Pulmonary artery endothelial cell (primary cell): ENCODE data around the gene ATP6V1A. TPM values are rescaled to one million over a fixed set of nuclear protein-coding genes. Genes with fewer than 3 reads are reported as not detected.

Experiments
- DNase-seq: peaks from one replicate; pipeline ENCODE4 v3.0.0-alpha.2; 2011; ENCODE audit warnings: low read depth, low spot score
- total RNA-seq: library from RNA; depleted of rRNA; stranded (reverse); fragments of >200 nt; gene quantifications from 2 replicates; pipeline ENCODE4 v1.2.3, GENCODE V29; 2014

ATP6V1A gene
- total RNA-seq, 1 donor from 2014 or later: 113 TPM

- no peak for DNase-seq
Observed at GRCh38 chr3:113747283-113748046, 630 bp downstream of the ATP6V1A start.

DNA sequence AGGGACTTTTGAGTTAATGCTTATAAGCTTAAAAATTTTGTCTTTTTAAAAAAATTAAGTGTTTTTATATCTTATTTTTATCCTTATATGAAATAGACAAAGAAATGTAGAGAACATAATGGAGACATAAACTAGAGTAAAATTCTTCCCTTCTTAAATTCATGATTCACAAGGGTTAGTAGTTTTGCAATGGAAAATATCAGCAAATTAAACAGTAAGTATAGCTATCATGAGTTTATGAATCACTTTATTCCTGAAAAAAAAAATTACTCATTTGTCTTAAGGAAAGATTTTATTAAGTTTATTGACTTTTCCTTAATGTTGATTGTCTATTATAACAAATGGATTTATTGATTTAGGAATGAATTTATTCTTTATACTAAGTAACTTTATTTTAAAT lies 4.3 kb downstream of the ATP6V1A start:
- DNase-seq: no peak

DNA sequence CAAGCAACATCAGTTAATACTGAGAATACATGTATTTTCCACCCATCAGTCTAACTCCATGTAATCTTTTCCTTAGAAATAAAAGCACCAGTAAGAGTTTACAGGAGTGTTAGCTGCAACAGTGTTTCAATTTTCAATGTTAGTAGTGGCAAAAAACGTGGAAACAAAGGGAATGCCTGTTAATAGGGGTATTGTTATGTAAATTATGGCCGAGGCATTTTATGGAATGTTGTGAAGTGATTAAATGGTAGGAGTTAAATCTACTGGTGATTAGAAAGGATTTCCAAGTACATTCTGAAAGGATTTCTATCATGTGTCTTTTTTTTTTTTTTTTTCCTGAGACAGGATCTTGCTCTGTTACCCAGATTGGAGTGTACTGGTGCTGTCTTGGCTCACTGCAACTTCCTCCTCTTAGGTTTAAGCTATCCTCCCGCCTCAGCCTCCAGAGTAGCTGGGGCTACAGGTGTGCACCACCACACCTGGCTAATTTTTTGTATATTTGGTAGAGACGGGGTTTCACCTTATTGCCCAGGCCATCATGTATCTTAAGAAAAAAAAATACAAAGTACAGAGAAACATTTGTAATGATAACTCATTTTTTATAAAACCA lies 6.6 kb downstream of the ATP6V1A start:
- DNase-seq: no peak

GRCh38 chr3:113754494-113755159 lies 7.8 kb downstream of the ATP6V1A start:
- no peak for DNase-seq

DNA sequence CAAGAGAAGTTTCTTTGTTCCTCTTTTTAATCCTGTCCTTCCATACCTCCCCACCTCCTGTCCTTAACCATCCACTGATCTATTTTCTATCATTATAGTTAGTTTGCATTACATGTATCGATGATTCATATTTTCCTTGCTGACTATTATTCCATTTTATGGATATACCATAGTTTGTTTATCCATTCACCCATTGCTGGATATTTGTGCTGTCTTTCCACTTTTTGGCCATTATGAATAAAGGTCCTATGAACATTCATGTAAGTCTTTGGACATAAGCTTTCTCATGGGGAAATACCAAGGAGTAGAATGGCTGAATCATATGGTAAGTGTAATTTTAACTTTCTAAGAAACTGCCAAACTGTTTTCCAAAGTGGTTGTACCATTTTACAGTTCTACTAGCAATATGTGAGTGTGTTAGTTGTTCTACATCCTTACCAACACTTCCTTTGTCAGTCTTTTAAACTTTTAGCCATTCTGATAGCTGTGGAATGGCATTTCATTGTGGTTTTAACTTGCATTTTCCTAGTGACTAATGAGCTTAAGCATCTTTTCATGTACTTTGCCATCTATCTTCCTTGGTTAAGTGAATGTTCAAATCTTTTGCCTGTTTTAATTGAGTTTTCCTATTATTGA lies 11.7 kb downstream of the ATP6V1A start:
- no peak for DNase-seq

GRCh38 chr3:113764698-113765097 lies 17.9 kb downstream of the ATP6V1A start:
- DNase-seq: no peak

GRCh38 chr3:113769551-113769950 lies 22.7 kb downstream of the ATP6V1A start:
- DNase-seq: no peak

GRCh38 chr3:113771993-113772392 lies 25.2 kb downstream of the ATP6V1A start:
- DNase-seq: no peak

- DNase-seq: no peak
Observed at GRCh38 chr3:113773381-113773780, 26.5 kb downstream of the ATP6V1A start.

DNA sequence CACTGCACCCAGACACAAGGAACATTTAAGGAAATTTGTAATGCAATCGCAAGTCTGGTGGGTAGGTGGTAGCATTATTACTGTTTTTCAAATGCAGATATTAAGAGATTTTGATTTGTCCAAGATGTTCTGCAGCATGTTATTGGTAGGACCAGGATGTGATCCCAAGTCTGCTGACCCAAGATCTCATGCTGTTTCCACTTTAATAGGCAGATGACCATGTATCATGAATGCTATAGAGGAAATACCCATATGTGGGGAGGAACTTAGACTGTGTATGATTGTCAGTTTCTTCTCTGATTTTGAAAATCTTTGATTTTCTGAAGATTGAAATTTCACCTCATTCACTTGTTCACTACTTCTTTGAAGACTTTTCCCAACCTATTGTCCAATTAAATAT lies 28.7 kb downstream of the ATP6V1A start:
- no peak for DNase-seq

GRCh38 chr3:113776564-113776963 lies 29.7 kb downstream of the ATP6V1A start:
- DNase-seq: no peak

GRCh38 chr3:113783463-113783862 lies 36.6 kb downstream of the ATP6V1A start:
- peak; percentile 73 for DNase-seq

DNA sequence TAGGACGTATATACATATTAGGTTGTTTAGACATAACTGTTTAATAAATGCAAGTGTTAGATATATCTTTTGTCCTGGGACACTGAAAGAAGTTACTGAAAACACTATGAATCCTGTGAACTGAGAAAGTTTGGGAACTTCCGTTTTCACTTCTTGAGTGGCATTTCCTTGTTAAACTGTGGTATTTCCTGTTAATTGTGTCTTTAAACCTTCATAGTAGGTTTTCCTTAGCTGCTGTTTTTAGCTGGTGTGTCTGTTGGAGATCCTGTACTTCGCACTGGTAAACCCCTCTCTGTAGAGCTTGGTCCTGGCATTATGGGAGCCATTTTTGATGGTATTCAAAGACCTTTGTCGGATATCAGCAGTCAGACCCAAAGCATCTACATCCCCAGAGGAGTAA lies 37.1 kb downstream of the ATP6V1A start:
- peak; percentile 77 for DNase-seq

- DNase-seq: no peak
Observed at GRCh38 chr3:113791381-113791780, 44.5 kb downstream of the ATP6V1A start.

DNA sequence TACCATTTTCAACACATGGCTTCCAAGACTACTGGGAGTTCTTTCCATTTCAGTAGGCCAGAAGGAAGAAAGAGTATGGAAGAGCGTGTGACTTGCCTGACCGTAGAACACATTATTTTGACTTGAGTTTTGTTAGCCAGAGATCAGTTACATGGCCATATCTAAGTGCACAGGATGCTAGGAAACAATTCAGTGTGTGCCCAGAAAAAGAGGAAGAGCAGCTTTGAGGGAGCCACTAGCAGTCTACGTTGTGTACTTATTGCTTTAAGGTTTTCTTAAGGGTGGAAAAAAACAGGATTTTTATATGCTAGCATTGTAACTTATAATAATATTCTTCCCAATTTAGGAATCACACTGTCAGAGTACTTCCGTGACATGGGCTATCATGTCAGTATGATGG lies 47.7 kb downstream of the ATP6V1A start:
- DNase-seq: no peak

DNA sequence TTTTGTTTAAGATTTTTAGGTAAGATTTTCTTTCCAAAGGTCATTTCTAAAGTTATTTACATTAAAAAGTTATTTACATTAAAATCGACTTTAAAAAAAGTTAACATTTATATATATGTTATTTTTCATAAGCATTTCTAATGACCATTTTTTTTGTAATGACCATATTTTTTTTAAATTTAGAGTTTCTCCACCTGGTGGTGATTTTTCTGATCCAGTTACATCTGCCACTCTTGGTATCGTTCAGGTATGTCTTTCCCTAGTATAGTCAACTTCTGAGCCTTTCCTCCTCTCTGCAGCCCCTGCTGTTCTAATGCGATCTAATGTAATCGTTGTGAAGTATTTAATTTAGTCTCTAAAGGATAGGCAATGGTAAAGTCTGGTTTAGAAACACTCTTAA lies 48.9 kb downstream of the ATP6V1A start:
- DNase-seq: no peak

DNA sequence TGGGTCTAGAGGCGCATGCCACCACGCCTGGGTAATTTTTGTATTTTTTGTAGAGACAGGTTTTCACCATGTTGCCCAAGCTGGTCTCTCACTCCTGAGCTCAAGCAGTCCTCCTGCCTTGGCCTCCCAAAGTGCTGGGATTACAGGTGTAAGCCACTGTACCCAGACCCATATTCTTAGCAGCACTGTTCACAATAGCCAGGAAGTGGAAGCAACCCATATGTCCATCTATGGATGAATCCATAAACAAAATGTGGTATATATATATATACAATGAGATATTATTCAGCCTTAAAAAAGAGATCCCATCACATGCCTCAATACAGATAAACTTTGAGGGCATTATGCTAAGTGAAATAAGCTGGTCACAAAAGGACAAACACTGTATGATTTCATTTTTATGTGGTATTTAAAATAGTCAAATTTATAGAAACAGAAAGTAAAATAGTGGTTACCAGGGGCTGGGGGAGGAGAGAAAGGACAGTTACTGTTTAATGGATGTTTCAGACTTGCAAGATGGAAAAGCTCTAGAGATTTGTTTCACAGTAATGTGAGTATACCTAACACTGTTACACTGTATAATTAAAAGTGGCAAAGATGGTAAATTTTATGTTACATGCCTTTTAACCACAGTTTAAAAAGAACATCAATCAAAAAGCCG lies 56.1 kb downstream of the ATP6V1A start:
- no peak for DNase-seq

DNA sequence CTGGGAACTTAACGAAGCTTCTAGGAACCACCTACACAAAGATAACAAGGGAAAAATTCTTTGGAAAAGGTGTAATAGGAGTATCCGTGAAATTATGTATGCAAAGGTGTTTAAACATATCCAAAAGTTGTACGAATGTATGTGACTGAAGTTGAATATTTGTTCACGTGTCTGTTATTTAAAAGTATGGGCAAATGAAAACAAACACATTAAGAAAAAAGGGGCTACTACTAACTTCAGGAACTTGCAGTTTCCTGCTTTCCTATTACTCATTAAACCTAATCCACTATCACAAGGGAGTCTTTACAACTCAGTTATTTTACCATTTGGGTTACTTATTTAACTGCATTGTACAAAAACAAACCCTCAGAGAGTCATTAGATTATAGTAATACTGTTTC lies 57.8 kb downstream of the ATP6V1A start:
- no peak for DNase-seq

DNA sequence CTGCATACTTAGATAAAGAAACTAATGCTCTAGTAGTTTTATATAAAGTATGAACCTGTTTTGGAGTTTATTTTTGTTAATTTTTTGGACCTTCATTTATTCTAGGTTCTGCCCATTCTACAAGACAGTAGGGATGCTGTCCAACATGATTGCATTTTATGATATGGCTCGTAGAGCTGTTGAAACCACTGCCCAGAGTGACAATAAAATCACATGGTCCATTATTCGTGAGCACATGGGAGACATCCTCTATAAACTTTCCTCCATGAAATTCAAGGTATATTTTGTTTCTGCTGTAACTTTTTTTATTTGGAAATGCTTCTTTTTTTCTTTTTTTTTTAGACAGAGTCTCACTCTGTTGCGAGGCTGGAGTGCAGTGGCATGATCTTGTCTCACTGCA lies 58.4 kb downstream of the ATP6V1A start:
- no peak for DNase-seq

GRCh38 chr3:113812854-113813253 lies 66.0 kb downstream of the ATP6V1A start:
- no peak for DNase-seq

GRCh38 chr3:113819866-113820265 lies 73.0 kb downstream of the ATP6V1A start:
- DNase-seq: no peak

DNA sequence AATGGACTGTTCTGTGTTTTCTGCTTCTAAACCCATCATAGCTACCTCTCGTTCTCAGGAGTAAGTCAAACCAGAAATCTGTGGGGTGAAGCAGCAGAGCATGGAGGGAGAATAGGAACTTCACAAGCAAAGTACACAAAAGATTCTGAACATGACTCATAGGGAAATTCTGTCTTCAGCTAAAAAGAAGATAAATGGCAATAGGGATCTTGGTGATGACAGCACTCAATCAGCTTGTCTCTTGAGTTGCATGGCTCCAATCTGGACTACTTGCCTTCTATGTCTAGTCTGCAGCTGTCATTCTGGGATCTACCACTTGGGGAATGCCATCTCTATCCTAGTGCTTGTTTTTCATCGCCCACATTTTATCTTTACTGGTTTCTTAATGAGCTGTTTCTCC lies 78.3 kb downstream of the ATP6V1A start:
- no peak for DNase-seq
